GM19455 (cell line): Measurements from ENCODE around the gene ETV7.
"Not testable (repeated sequence)": the region's sequence is repeated elsewhere in the genome, so short reads cannot be mapped to it uniquely, and the experiment has no call there.

Experiments used
- ATAC-seq: cut with Tn5 transposase; IDR thresholded peaks from one replicate; pipeline ENCODE4 v1.9.1; 2021; ENCODE audit not compliant: unreplicated experiment

ETV7 gene

GRCh38 chr6:36364669-36365479, 22.6 kb downstream of the ETV7 start:
- ATAC-seq: no peak

- ATAC-seq: not testable (repeated sequence)
Observed at GRCh38 chr6:36364061-36364635, 23.3 kb downstream of the ETV7 start.

GRCh38 chr6:36363371-36363752, 24.1 kb downstream of the ETV7 start:
- not testable (repeated sequence) for ATAC-seq

- ATAC-seq: no peak
Observed at GRCh38 chr6:36362551-36363370, 24.7 kb downstream of the ETV7 start.

GRCh38 chr6:36361071-36361470, 26.4 kb downstream of the ETV7 start:
- no peak for ATAC-seq

- ATAC-seq: no peak
Observed at GRCh38 chr6:36360241-36361054, 27.0 kb downstream of the ETV7 start.

- ATAC-seq: no peak
Observed at GRCh38 chr6:36358226-36358915, 29.1 kb downstream of the ETV7 start.

GRCh38 chr6:36357872-36358225, 29.6 kb downstream of the ETV7 start:
- ATAC-seq: no peak

GRCh38 chr6:36355819-36356218, 31.6 kb downstream of the ETV7 start:
- ATAC-seq: no peak

- no peak for ATAC-seq
Observed at GRCh38 chr6:36353411-36353915, 34.0 kb downstream of the ETV7 start.

GRCh38 chr6:36352477-36353157, 34.9 kb downstream of the ETV7 start:
- no peak for ATAC-seq

- ATAC-seq: no peak
Observed at GRCh38 chr6:36350681-36351571, 36.5 kb downstream of the ETV7 start.

GRCh38 chr6:36350082-36350481, 37.4 kb downstream of the ETV7 start:
- ATAC-seq: no peak

- ATAC-seq: no peak
Observed at GRCh38 chr6:36349240-36349639, 38.2 kb downstream of the ETV7 start.

- no peak for ATAC-seq
Observed at GRCh38 chr6:36347621-36348020, 39.8 kb downstream of the ETV7 start.

GRCh38 chr6:36346486-36347273, 40.8 kb downstream of the ETV7 start:
- ATAC-seq: no peak

GRCh38 chr6:36345681-36346466, 41.6 kb downstream of the ETV7 start:
- no peak for ATAC-seq
